HG02763 (cell line): ENCODE measurements around the gene NOL4L.

Experiments used
- ATAC-seq: cut with Tn5 transposase; IDR thresholded peaks from one replicate; pipeline ENCODE4 v1.9.1; 2021; ENCODE audit warnings: mild to moderate bottlenecking, moderate library complexity; ENCODE audit not compliant: unreplicated experiment

Gene NOL4L

GRCh38 chr20:32449890-32450401 is 135.2 kb downstream of the NOL4L start:
- no peak for ATAC-seq

- no peak for ATAC-seq
These were observed 135.9 kb downstream of the NOL4L start for GRCh38 chr20:32449057-32449889.

- ATAC-seq: no peak
These were observed 136.7 kb downstream of the NOL4L start for GRCh38 chr20:32448306-32449056.

GRCh38 chr20:32447136-32448027 is 137.8 kb downstream of the NOL4L start:
- ATAC-seq: no peak

- no peak for ATAC-seq
These were observed 138.6 kb downstream of the NOL4L start for GRCh38 chr20:32446301-32447100.

- ATAC-seq: no peak
These were observed 139.4 kb downstream of the NOL4L start for GRCh38 chr20:32445539-32446273.

GRCh38 chr20:32444474-32445220 is 140.5 kb downstream of the NOL4L start:
- no peak for ATAC-seq

GRCh38 chr20:32443386-32443974 is 141.7 kb downstream of the NOL4L start:
- no peak for ATAC-seq

GRCh38 chr20:32442630-32443373 is 142.3 kb downstream of the NOL4L start:
- no peak for ATAC-seq

- no peak for ATAC-seq
These were observed 143.5 kb downstream of the NOL4L start for GRCh38 chr20:32441638-32442037.

- no peak for ATAC-seq
These were observed 144.4 kb downstream of the NOL4L start for GRCh38 chr20:32440758-32441078.

GRCh38 chr20:32440069-32440757 is 144.9 kb downstream of the NOL4L start:
- ATAC-seq: no peak

- no peak for ATAC-seq
These were observed 145.9 kb downstream of the NOL4L start for GRCh38 chr20:32439132-32439829.

GRCh38 chr20:32438331-32438858 is 146.7 kb downstream of the NOL4L start:
- ATAC-seq: no peak

- ATAC-seq: no peak
These were observed 147.6 kb downstream of the NOL4L start for GRCh38 chr20:32437391-32438074.

- ATAC-seq: no peak
These were observed 148.2 kb downstream of the NOL4L start for GRCh38 chr20:32436968-32437367.
